NCI-H2196 (cell line): Measurements from ENCODE around the gene BCL11A.
"Not testable (repeated sequence)": the region's sequence is repeated elsewhere in the genome, so short reads cannot be mapped to it uniquely, and the experiment has no call there.

Experiments
- DNase-seq: peaks from one replicate; lab custom pipeline; 2025; ENCODE audit not compliant: unreplicated experiment; lab: John Stamatoyannopoulos, UW

Gene BCL11A

DNA sequence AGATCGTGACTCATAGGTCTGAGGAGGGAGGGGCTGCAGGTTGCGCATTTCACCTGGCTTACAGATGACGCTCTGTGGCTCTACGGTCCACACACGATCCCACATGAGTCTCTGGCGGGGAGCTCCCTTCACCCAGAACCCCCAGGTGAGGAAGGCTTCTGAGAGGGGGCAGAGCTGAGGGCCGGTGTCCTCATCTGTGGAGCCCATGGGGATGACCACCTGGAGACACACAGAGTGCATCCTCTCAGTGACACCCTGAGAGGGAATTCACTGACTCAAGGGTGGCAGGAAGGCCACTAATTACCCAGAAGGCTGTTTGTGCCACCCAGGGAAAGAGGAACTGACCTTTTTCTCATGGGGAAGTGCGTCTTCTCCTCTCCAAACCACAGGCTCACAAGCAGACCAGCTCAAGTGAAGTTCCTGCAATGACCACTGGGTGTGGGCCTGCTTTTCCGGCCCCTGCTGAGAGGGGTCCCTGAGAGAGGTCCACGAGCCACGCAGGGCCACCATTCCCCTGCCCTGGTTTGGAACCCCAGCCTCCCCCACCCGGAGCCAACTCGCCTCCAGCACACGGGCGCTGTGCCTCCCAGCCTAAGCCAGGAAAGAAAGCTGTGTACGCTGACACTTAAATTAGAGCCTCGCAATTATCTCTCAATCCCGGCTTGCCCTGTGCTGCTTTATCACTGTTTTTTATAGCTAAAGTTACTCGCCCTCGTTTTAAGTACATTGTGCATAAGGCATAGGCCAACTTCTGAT, 114.1 kb downstream of the BCL11A start:
- no peak for DNase-seq

DNA sequence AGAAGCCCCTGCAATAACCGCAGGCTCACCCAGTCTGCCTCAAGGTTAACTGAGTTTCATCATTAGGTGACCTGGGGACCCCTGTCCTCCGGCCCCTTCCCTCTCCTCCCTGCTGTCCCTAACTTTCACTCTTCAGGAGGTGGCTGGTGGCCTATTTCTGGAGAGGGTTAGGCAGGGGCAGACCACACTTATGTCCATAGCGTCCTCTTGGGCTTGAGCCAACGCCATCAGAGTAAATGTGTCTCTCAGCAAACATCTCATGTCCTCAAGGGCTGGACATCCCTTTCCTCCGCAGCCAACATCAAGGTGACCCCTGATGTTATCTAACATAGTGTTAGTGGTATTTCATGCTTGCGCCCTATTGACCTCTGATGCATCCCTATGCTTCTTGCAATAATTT, 114.8 kb downstream of the BCL11A start:
- no peak for DNase-seq

DNA sequence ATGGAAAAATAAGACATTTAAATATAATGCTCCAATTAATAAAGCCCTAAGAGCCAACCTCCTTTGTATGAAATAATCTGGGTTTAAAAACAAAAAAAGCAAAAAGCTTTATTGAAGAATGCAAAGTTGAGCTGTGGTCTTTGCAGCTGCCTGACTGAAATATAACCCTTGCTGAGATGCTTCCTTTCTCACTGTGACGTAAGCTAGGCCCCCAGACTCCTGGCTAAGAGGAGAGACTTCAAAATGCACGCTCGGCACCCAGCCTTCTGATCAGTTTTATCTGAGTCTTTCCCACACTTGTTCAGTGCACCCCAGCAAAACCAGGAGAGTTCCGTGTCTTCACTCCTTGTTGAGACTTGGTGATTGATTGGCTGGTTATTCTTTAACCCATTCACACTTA, 115.3 kb downstream of the BCL11A start:
- no peak for DNase-seq

DNA sequence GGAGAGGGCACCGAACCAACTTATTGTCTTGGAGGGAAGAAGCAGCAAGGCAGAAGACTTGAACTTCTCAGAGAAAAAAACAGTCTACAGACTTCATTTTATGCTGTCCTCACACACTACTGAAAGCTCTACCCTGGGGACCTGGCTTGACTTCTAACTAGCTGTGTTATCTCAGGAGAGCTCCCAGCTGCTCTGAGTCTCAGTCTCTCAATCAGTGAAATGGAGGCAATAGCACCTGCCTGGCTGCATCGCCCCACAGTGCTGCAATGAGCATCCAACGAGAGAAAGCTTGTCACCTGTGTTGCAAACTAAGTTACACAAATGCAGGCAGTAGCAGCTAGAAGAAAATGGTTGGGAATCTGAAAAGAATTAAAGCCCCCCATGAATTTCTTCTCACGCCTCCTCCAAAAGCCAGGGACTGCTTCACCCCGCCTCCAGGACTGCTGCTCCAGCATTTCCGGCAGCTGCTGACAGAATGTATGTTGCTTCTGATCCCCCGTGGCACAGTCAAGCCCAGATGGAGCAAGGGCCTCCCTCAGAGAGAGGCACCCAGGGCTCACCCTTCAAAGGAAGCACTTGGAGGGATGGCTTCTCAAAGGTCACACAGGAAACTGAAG, 116.3 kb downstream of the BCL11A start:
- no peak for DNase-seq

DNA sequence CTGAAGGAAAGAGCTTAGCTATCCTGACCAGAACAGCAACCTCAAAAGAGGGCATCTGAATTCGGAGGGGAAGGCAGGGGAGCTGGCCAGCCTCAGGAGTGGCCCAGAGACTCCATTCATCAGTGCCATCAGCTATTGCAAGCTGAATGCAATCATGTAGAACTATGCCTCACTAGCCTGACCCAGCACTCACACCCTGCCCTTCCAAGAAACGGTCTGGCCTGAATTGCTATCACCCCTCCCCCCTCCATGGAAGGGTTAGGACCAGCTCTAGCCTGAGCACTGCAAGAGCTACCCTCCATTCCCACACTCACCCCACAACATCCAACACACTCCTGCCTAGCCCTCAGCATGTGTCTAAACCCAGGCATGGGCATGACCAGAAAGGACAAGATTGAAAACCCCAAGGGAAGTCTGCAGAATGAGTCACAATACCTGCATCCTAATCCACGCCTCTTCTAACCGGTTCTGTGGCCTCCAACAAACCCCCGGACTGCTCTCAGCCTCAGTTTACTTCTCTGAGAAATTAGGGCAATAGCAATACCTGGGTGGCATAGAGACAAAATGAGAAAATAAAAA, 120.3 kb downstream of the BCL11A start:
- DNase-seq = no peak

DNA sequence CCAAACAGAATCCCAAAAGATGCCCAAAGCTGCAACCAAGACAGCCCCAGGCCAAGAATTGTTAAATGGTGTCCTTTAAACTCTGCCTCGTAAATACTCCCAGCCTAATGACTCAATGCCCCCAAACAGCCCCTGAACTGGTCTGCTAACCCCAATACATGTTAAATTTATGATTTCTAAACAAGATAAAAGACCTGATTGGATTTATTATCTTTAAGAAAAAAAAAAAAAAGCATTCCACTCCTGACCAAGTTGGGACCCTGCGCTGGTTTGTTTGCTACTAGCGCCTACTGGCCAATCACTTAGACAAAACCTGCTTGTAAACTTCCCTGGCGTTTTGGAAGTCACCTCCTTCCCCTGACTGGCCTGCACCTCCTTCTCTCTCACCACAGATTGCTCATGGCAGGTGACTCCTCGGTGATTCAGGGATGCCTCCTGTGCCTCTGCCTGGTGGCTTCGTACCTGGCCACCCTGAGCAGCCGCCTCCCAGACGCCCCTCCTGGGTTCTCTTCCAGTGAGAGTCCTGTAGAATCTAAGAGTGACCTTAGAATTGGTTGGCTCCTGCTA, 121.3 kb downstream of the BCL11A start:
- DNase-seq = no peak

DNA sequence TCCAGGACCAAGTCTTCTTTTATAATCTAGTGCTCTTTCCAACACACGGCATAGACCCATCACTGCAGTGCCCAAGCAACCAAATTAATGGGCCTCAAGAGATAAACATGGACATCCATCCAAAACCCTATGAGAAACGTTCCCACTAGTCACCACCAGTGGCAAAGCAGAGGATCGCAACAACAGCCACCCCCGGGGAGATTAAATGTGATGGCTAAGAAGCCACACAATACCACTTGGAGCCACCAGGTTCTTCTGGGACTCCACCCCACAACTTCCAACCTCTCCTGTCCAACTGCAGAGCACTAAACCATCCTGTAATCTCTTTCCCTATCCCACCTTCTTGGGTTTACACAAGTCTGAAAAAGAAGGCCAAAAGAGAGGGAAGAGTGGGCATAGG, 123.8 kb downstream of the BCL11A start:
- no peak for DNase-seq

DNA sequence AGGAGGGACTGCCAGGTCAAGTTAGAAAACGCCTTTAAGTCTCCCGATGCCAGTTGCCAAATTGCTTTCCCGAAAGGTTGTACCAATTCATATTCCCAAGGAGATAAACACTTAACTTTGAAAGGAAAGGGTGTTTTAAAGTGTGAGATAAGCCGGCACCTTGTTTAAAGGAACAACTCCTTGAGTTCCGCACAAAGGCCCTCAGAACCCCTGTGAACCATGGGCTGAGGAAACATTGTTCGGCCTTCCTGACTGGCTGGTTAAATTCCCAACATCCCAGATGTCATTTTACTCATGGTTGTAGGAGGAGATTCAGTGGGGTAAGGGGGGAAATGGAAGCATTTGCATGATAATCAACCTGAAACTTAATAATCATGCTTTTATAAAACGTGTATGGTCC, 126.6 kb downstream of the BCL11A start:
- DNase-seq = no peak

DNA sequence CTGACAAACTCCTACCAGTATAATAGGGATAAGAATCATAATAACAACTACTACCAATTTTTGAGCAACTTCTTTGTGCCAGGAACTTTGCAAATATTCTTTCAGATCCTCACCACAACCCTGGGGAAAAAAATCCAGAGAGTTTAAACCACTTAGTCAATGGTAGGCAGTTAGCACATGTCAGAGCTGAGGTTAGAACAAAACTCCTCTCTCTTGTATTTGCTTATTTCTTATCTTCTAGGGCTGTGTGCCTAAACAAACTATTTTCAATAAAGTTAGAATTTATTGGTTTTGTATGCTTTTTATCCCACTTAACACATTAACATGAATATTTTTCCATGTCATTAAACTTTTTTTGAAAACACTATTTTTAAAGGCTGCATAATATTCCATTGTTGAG, 127.1 kb downstream of the BCL11A start:
- DNase-seq = no peak

DNA sequence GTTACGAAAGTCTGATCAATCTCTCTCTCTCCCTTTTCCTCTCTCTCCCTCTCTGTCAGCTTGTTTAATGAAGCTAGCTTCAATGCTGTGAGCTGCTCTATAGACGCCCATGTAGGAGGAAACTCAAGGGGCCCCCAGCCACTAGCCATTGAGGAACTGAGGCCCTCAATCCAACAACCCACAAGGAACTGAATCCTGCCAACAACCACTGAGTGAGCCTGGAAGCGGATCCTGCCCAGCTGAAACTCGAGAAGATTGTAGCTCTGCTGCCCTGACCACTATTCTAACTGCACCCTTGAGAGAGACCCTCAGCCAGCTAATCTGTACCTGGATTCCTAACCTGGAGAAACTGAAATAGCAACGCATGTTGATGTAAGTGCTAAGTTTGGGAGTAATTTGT, 129.2 kb downstream of the BCL11A start:
- DNase-seq = no peak

DNA sequence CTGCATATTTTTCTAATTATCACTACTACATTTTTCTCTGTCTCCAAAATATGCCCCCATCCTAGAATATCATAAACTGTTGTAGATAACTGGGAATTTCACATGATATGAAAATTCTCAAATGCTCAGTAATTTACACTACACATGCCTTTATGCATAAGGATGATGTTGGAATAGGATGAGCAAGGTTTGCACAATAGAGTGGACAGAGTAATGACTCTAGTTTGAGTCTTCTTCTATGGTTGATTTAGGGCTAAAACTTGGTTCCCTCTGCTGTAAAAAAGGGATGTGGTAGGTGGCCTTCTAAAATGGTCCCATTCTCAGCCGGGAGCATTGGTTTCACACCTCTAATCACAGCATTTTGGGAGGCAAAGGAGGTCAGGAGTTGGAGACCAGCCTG, 129.9 kb downstream of the BCL11A start:
- DNase-seq = no peak

DNA sequence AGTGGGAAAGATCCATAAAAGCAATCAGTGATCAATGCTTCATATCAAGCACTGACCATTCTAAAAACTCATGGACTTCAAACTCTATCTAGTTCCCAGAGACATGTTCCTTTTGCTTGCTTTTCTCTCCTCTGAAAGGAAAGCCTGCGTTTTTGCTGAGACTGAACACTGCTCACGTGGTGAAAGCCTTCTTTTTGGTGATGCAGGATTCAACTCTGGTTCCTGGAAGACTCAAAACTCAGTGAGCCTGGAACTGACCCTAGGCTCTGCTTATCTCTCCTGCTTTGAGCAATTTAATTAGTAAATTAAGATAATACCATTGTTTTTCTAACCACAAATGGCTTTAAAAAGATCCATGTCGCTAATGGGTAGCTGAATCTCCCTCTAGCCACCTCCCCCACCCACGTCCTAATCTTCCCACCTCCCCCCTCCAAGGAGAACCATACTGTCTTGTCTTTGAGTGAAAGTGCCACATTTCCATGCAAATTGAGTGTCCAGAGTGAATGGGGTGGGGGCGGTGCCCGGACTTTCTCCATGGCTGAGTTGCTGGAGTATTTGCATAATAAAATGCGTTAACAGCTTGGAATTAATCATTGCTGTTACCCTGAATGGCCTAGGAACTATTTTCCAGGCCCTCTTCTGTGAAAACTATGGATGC, 130.5 kb downstream of the BCL11A start:
- DNase-seq = no peak

DNA sequence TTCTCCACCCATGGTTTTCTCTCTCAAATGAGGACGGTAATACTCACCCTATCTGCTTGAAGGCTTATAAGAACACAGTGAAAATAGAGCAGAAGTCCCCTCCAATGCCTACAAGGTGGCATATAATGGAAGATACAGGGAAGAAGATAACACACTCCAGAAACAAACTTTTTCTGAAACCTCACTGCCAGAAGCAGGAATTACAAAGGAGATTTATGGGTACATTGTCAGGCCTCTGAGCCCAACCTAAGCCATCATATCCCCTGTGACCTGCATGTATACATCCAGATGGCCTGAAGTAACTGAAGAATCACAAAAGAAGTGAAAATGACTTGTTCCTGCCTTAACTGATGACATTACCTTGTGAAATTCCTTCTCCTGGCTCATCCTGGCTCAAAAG, 136.2 kb downstream of the BCL11A start:
- DNase-seq = not testable (repeated sequence)

DNA sequence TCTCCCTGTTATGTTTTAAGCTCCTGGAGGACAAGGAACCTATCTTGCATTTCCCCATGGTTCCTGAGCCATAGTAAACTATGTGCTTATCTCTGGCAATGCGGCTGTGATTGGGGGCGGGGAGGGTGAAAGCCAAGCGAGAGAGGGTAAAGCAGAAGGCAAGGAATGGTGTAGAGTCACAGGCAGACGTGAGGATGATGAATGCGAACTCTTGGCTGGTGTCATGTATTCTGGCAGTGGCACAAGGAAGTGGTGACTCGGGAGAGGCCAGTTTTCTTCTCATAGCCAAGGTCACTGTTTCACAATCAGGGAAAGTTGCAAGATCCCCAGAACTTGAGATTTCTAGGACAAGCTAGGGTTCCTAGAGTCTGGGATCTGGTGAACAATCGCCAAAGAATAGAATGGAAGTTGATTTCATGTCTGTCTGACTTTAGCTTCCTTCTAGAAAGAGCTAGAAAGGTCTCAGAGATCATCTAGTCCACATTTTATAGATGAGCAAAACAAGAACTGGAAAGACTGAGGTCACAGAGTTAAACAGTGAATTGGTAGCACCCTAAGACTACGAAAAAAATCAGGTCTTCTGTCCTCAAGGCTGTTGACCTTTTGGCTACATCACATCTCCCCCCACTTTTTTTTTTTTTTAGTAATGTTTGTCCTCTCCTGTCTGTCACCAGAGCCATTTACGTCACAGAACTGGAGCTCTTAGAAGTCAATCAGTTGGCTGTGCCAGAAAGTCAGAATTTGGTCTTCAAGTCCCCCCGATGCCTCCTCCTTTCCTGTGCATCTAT, 137.0 kb downstream of the BCL11A start:
- no peak for DNase-seq

DNA sequence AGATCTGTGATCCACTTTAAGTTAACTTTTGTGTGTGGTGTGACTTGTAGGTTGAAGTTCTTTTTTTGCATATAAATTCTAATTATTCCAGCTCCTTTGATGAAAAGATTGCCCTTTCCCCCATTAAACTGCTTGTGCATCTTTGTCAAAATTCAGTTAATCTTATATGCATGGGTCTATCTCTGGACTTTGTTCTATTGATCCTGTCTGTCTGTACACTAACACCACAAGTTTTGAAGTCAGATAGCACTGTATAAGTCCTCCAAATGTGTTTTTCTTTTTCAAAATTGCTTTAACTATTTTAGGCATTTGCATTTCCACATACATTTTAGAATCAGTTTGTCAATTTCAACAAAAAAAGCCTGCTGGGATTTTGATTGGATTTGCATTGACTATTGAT, 137.6 kb downstream of the BCL11A start:
- no peak for DNase-seq

DNA sequence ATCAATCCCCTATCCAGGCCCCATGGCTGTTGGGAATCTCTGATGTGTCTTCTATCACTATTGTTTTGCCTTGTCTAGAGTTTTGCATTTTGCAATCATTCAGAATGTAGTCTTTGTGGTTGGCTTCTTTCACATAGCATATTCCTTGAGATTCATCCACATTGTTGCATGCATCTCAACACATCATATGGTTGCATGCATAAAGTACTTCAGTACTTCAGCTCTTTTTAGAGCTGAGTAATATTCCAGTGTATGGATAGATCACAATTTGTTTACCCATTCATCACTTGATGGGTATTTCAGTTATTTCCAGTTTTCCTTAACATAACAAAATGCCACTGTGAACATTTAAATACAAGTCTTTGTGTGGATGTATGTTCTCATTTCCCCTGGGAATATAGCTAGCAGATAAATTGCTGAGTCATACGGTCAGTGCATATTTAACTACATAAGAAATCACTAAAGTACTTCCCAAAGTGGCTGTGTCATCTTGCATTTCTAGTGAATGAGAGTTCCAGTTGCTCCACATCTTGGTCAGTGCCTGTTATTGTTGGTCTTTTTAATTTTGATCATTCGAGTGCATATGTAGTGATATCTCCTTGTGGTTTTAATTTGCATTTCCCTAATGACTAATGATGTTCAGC, 138.8 kb downstream of the BCL11A start:
- DNase-seq = no peak

DNA sequence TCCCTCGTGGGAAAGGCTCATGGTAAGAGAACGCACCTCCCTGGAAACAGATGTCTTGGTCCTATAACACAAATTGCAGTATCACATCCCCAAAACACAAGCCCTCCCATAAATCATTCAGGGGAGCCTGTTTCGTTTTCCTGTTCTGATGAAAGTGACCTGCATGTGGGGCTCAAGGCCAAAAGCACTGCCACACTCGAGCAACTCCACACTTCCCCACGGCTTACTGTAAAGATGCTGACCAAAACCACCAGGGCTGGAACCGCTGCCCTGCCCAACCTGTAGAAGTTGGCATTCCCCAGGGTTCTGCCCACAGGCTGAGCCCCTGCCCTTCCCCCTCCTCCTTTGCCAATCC, 139.7 kb downstream of the BCL11A start:
- no peak for DNase-seq

DNA sequence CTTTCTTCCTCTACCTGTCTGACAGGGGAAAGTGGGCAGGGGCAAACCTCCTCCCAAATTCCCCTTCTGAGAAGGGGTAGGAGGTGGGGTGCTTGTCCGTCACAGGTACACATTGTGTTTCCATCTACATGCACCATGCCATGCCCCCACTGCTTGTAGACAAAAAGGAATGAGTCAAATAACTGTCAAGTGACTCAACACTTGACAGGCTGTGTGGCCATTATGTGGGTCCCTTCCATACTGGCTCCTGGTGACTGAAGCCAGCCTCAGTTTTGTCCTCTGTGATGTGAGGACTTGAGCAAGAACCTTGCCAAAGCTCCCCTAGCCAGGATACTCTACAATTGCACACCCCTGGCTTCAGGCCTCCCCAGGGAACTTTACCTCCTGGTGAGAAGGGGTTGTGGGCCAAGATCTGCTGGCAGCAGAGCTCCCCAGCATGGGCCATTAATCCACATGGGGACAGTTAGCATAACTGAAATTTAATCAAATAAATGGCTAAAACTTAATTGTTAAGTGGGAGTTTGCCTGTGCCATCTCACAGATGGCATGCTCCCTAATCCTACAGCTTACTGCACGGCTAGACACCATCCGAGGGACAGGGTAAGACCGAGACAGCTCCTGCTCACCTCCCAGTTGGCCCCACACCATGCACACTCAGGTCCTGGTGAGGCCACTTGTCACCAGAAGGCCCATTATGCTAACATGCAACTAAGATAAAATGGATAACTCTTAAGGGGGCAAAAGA, 140.2 kb downstream of the BCL11A start:
- DNase-seq = no peak

DNA sequence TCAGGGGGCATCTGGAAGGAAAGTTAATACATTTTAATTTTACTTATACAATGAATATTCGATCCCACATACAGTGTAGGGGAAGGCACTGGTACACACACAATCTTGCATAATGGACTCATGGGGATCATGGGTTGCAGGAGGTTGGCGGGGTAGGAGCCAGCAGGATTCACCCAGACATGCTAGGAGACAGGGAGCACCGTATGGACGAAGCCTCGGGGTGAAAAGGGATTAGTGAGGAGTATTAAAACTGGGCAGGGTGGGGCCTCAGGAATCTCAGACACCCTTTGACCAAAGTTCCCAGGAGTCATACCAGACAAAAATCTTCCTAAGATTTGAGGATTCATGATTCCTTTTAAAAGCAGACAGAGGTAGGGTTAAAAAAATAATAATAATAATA, 140.8 kb downstream of the BCL11A start:
- DNase-seq = no peak

DNA sequence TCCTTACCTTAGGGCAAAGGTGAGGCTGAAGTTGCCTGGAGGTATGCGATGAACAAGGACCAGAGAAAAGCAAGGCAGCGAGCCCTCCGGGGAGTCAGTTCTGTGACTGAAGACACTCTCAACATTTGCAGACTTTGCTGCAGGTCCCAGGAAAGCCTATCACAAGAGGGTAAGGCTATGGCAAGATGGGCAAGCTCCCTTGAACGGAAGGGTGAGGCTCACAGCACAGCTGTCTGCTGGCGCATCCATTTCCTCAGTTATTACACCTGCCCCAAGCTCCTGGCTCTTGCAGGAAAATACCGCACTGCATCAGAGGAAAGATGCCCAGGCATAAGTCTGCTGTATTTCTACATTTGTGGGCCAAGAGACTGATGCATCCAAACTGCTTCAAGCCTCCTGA, 141.4 kb downstream of the BCL11A start:
- DNase-seq = no peak
